ENCODE data around the gene SNED1.

- no peak for TF ChIP-seq POLR2A (IDR thresholded peaks at IDR 0.05)
- TF ChIP-seq, protein P1, sequence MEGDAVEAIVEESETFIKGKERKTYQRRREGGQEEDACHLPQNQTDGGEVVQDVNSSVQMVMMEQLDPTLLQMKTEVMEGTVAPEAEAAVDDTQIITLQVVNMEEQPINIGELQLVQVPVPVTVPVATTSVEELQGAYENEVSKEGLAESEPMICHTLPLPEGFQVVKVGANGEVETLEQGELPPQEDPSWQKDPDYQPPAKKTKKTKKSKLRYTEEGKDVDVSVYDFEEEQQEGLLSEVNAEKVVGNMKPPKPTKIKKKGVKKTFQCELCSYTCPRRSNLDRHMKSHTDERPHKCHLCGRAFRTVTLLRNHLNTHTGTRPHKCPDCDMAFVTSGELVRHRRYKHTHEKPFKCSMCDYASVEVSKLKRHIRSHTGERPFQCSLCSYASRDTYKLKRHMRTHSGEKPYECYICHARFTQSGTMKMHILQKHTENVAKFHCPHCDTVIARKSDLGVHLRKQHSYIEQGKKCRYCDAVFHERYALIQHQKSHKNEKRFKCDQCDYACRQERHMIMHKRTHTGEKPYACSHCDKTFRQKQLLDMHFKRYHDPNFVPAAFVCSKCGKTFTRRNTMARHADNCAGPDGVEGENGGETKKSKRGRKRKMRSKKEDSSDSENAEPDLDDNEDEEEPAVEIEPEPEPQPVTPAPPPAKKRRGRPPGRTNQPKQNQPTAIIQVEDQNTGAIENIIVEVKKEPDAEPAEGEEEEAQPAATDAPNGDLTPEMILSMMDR (IDR thresholded peaks at IDR 0.05 in 4 of 5, conservative IDR thresholded peaks at IDR 0.05 in 1 of 5), result no peak
Observed at GRCh38 chr2:241072151-241072550, 73.7 kb downstream of the SNED1 start.

Data from gastrocnemius medialis (tissue), 4 donors.